Measurements from ENCODE around the gene PRKAR2A.

DNA sequence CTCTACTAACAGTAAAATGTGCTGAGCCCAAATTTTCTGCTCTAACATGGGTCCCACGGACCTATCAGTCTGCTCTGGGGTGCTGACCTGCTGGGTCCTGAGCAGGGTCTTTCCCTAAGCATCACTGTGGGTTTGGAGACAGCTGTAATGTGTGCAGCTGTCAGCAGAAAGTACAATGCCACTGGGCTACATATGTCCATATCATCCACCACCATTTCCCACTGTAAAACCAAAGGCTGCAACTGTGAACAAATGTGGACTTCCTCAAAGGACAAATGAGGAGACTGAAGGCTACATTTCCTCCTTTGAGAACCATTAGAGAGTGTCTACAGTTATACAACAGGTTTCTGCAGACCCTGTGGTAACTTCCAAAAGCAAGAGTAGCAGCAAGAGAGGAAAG, 96.8 kb downstream of the PRKAR2A start:
- TF ChIP-seq, protein P1, sequence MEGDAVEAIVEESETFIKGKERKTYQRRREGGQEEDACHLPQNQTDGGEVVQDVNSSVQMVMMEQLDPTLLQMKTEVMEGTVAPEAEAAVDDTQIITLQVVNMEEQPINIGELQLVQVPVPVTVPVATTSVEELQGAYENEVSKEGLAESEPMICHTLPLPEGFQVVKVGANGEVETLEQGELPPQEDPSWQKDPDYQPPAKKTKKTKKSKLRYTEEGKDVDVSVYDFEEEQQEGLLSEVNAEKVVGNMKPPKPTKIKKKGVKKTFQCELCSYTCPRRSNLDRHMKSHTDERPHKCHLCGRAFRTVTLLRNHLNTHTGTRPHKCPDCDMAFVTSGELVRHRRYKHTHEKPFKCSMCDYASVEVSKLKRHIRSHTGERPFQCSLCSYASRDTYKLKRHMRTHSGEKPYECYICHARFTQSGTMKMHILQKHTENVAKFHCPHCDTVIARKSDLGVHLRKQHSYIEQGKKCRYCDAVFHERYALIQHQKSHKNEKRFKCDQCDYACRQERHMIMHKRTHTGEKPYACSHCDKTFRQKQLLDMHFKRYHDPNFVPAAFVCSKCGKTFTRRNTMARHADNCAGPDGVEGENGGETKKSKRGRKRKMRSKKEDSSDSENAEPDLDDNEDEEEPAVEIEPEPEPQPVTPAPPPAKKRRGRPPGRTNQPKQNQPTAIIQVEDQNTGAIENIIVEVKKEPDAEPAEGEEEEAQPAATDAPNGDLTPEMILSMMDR (IDR thresholded peaks at IDR 0.05), result no peak
- TF ChIP-seq POLR2A (IDR thresholded peaks at IDR 0.05), result no peak
